ENCODE measurements around the gene RARRES2. TPM values are rescaled to one million over a fixed set of nuclear protein-coding genes. Genes with fewer than 3 reads are reported as not detected.

Gene RARRES2
- total RNA-seq, 1 experiment from 2014 or later: 60.9 TPM

DNA sequence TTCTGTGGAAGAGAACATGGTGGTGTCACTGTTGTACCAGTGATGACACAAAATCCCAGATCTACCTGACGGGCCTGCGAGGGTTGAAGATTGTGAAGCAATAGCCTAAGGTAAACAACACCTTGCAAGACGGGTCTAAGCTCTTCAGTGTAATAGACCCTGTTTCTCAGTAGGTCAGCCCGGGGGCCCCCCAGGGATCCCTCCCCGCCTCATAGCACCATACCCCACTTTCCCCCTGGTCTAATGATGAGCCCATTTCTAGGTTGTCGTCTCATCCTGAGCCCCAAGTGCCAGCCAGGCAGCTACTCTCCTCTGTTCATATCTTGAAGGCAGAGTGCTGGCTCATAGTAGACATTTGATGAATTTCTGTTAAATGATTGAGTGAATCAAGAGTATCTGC lies 15.5 kb downstream of the RARRES2 start:
- H3K4me3 Mint-ChIP-seq: no peak overlapping the region
- H2BK12ac ChIP-seq (ENCODE audit: insufficient read length, low read depth, low read length): no peak overlapping the region

More for the DNA sequence above, 15.5 kb downstream of the RARRES2 start:
- Histone ChIP-seq H3K9ac (ENCODE audit: extremely low read depth, insufficient read length, low read length) (no peak overlapping the region), H3K9me3 (ENCODE audit: control insufficient read depth, low read depth, low read length) (no peaks in the 10 kb centered on the region), H2BK15ac (ENCODE audit: low read depth, low read length) (no peak overlapping the region), H3K79me1 (ENCODE audit: insufficient read depth, low read depth, low read length, poor library complexity, severe bottlenecking) (no peaks in the 10 kb centered on the region), H4K20me1 (ENCODE audit: control insufficient read depth, insufficient read depth, insufficient read length) (no peaks in the 10 kb centered on the region), H2AFZ (ENCODE audit: low read length) (no peak overlapping the region), H3K56ac (ENCODE audit: insufficient read length, low read depth, low read length) (no peak overlapping the region), H3K27ac (ENCODE audit: insufficient read length, low read depth, low read length) (no peak overlapping the region), H3K23me2 (ENCODE audit: insufficient read length, low read depth, low read length, poor library complexity, severe bottlenecking) (peaks cover 7% of the 10 kb centered on the region), H3K4me2 (ENCODE audit: insufficient read depth, insufficient read length, low read length) (no peak overlapping the region), H3K4me1 (ENCODE audit: insufficient read depth, low read length) (peaks cover 17% of the 10 kb centered on the region; the same call in 1 of the 2 replicates), H3T11ph (ENCODE audit: low read length) (no peak overlapping the region), H4K91ac (ENCODE audit: insufficient read length, low read depth, low read length) (no peak overlapping the region), H4K5ac (ENCODE audit: insufficient read length, low read depth, low read length) (no peak overlapping the region), H3K14ac (ENCODE audit: insufficient read depth, low read length) (no peak overlapping the region), H3K27me3 (ENCODE audit: insufficient read depth, low read length) (no peaks in the 10 kb centered on the region), H2BK120ac (ENCODE audit: low read depth, low read length, poor library complexity, severe bottlenecking) (no peak overlapping the region), H2BK20ac (ENCODE audit: low read depth, low read length, poor library complexity, severe bottlenecking) (no peak overlapping the region), H2BK5ac (ENCODE audit: insufficient read length, low read length) (no peak overlapping the region), H2AK5ac (ENCODE audit: insufficient read length, low read length) (no peak overlapping the region), H3K23ac (ENCODE audit: insufficient read length, low read depth, low read length) (no peak overlapping the region), H3K79me2 (ENCODE audit: insufficient read depth, low read length) (no peaks in the 10 kb centered on the region), H4K8ac (replicated peaks; ENCODE audit: insufficient read length, low read depth, low read length) (no peak overlapping the region), H3K18ac (ENCODE audit: insufficient read length, low read depth, low read length) (no peak overlapping the region), H3K4ac (ENCODE audit: low read depth, low read length) (no peak overlapping the region)
- Mint-ChIP-seq H3K27ac (no peak overlapping the region; a peak in 1 of 7 replicates), H3K27me3 (ENCODE audit: low read depth) (peaks cover 28% of the 10 kb centered on the region), H3K4me1 (peaks cover 41 to 50% of the 10 kb centered on the region in 2 experiments), H3K36me3 (ENCODE audit: insufficient read depth in 1 of 3, low read depth in 3 of 3) (peaks cover 0 to 46% (median 0%) of the 10 kb centered on the region in 3 experiments; a peak in 3 of 7 replicates), H3K9me3 (no peaks in the 10 kb centered on the region)
- TF ChIP-seq CTCF (conservative IDR thresholded peaks at IDR 0.05): no peak
- WGBS (ENCODE audit: extremely low coverage, insufficient read length, low lambda C conversion rate): no CpG with 5 or more reads among the region's 6 CpGs
- no peak for DNase-seq
